ENCODE measurements around the gene DES. TPM values are rescaled to one million over a fixed set of nuclear protein-coding genes. Genes with fewer than 3 reads are reported as not detected.

Gene DES
- total and polyA plus RNA-seq, 2 of the 4 experiments (the other 2 are of a cell fraction), result 4.3 to 4.9 TPM

DNA sequence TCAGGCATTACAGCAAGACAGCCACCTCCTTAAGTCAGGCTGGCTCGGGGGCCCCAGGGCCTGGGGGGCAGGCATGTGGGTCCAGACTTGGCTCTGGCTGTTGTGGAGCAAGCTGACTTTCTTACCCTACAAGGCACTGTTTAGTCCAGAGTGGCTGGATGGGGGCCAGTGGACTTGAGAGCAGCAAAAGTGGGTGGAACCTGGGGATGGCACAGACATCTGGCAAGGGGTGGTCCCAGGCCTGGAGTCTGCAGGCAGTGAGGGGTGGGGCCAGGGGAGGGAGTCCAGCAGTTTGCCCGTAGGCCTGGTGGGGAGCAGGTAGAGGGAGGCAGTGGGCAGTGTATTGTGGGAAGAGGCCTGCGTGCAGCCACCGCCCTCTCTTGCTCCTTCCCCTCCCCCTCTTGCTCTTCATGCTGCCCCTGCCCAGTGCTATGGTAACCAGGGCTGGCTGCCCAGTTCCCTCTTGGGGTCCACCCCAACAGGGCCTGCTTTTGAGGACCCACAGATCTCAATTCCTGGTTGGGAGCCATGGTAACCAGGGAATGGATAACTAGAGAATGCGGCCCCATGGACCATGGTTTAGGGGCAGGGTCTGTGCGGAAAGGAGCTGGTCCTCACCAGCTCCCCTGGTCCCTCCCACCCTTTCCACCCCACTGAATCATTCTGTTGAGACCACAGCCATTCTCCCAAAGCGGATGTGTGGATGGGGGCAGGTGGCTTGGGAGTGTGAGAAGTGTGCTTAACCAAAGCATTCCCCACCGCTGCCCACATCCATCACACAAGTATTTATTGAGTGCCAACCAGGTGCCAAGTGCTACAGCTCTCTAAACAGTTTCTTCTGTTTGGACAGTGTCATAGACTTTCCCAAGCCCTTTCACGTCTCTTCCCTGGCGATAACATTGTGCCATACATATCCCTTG lies 35.8 kb downstream of the DES start:
- ATAC-seq (ENCODE audit: low read depth) (peak; percentile 72), DNase-seq (peak; percentile 91)
- peak overlapping the region; percentile 100 for H3K4ac ChIP-seq (ENCODE audit: low read depth, low read length)
- peak overlapping the region; percentile 96 for H2BK20ac ChIP-seq (ENCODE audit: low read depth, low read length)
- H4K20me1 ChIP-seq (ENCODE audit: insufficient read depth, low read length), result no peaks in the 10 kb centered on the region
- H3K4me1 ChIP-seq (ENCODE audit: control insufficient read depth, insufficient read depth, low read length), result peaks cover 29% of the 10 kb centered on the region
- H3K4me3 ChIP-seq (ENCODE audit: insufficient read depth, low read depth, low read length), result no peak overlapping the region
- dilution Hi-C loops (cut with HindIII; ENCODE audit: low sequenced_read_pairs, unreplicated experiment), result no loop called here
- TF ChIP-seq, protein P1, sequence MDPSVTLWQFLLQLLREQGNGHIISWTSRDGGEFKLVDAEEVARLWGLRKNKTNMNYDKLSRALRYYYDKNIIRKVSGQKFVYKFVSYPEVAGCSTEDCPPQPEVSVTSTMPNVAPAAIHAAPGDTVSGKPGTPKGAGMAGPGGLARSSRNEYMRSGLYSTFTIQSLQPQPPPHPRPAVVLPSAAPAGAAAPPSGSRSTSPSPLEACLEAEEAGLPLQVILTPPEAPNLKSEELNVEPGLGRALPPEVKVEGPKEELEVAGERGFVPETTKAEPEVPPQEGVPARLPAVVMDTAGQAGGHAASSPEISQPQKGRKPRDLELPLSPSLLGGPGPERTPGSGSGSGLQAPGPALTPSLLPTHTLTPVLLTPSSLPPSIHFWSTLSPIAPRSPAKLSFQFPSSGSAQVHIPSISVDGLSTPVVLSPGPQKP (IDR thresholded peaks at IDR 0.05; ENCODE audit: borderline replicate concordance, low read depth, low read length), result no peak
- 0 out of 2 replicates have a peak, but pooled peaks have one; percentile 40 for TF ChIP-seq CEBPB (IDR thresholded peaks at IDR 0.05; ENCODE audit: low read depth, low read length)
- peak overlapping the region; percentile 82 for H2AFZ ChIP-seq (replicated peaks; ENCODE audit: low read length, poor library complexity)
- H4K91ac ChIP-seq (ENCODE audit: insufficient read depth, low read depth, low read length), result peak overlapping the region; percentile 100
- H2AK9ac ChIP-seq (replicated peaks; ENCODE audit: low read depth, low read length, poor library complexity), result peak overlapping the region; percentile 94
- intact Hi-C loops (cut with micrococcal nuclease), result loop anchor here (2.0 kb wide), 1 partner anchor 51 kb away; no protein-coding TSS in a partner anchor
- no CpG with 5 or more reads among the region's 10 CpGs for WGBS, 2 experiments (ENCODE audit: extremely low coverage in 2 of 2, insufficient read length in 1 of 2)
- peak overlapping the region; percentile 96; the same call in 2 of the 3 replicates for H2BK15ac ChIP-seq (ENCODE audit: low read depth, low read length)
- no peaks in the 10 kb centered on the region for H3K27me3 ChIP-seq (ENCODE audit: control insufficient read depth, insufficient read depth, low read length)
- peak overlapping the region; percentile 100 for H3K14ac ChIP-seq (replicated peaks; ENCODE audit: low read depth, low read length)
- H3K9me3 ChIP-seq (ENCODE audit: control insufficient read depth, insufficient read depth, low read length), result no peaks in the 10 kb centered on the region
- H3K56ac ChIP-seq (ENCODE audit: extremely low read depth, insufficient read depth, low read length), result peak overlapping the region; percentile 98
- H3K18ac ChIP-seq (ENCODE audit: low read depth, low read length), result peak overlapping the region; percentile 96
- peak overlapping the region; percentile 96 for H3K27ac ChIP-seq (ENCODE audit: insufficient read depth, low read length)
- H3K79me1 ChIP-seq (ENCODE audit: low read depth in 1 of 2, low read length in 2 of 2), result peaks cover 12 to 40% of the 10 kb centered on the region in 2 experiments
- in situ Hi-C loops (cut with MboI; ENCODE audit: low sequenced_read_pairs), result no loop called here
- H2AK5ac ChIP-seq (ENCODE audit: low read depth, low read length), result peak overlapping the region; percentile 99
- H3K4me2 ChIP-seq (ENCODE audit: low read depth, low read length), result peak overlapping the region; percentile 59
- peaks cover 30% of the 10 kb centered on the region for H3K36me3 ChIP-seq (ENCODE audit: control insufficient read depth, insufficient read depth, low read length)
- peaks cover 29% of the 10 kb centered on the region for H3K9me1 ChIP-seq (ENCODE audit: insufficient read depth, low read length)
- peak overlapping the region; percentile 98 for H2BK5ac ChIP-seq (ENCODE audit: low read depth, low read length, poor library complexity, severe bottlenecking)
- peak overlapping the region; percentile 83 for H3K9ac ChIP-seq (ENCODE audit: low read depth, low read length)
- peak overlapping the region; percentile 97 to 98 for H4K8ac ChIP-seq (ENCODE audit: low read depth in 2 of 2, low read length in 2 of 2)
- peak overlapping the region; percentile 100 for H3K23ac ChIP-seq (ENCODE audit: low read depth, low read length)
- BruUV-seq (replicated peaks), result no TSS peak
- peak overlapping the region; percentile 96 for H4K5ac ChIP-seq (ENCODE audit: low read depth, low read length)
- ChIA-PET POLR2A (ENCODE audit: unreplicated experiment) (interaction anchor here (1.4 to 1.6 kb wide), 2 partner anchors 12 to 45 kb away, joined by 3 to 6 read pairs; partner anchors contain the start of gene GMPPA), CTCF (interaction anchor here (0.7 to 1.4 kb wide), 3 partner anchors 42 to 56 kb away, joined by 3 to 6 read pairs (median 5); a partner anchor contains a TSS)
- H2BK120ac ChIP-seq (ENCODE audit: low read depth, low read length), result peak overlapping the region; percentile 99
